Ishikawa (cell line): Measurements from ENCODE around the gene SPATA1.

Source experiments
- CEBPB ChIP-seq: IDR thresholded peaks from 2 replicates; pipeline ENCODE4 v1.6.1; 2012
- CREB1 ChIP-seq: IDR thresholded peaks from 2 replicates; pipeline ENCODE4 v1.6.1; 2012; ENCODE audit warnings: low read depth
- EP300 ChIP-seq: IDR thresholded peaks from 2 replicates; pipeline ENCODE4 v1.6.1; 2012; ENCODE audit warnings: borderline replicate concordance
- MAX ChIP-seq: IDR thresholded peaks from 2 replicates; pipeline ENCODE4 v1.6.1; 2012
- NFIC ChIP-seq: IDR thresholded peaks from 2 replicates; pipeline ENCODE4 v1.6.1; 2012
- RAD21 ChIP-seq: IDR thresholded peaks from 2 replicates; pipeline ENCODE4 v1.6.1; 2012; ENCODE audit warnings: low read depth
- REST ChIP-seq: IDR thresholded peaks from 2 replicates; pipeline ENCODE4 v1.6.1; 2012; ENCODE audit warnings: low read depth, mild to moderate bottlenecking
- TAF1 ChIP-seq: IDR thresholded peaks from 2 replicates; pipeline ENCODE4 v1.6.1; 2012; ENCODE audit warnings: low read depth, mild to moderate bottlenecking
- TEAD4 ChIP-seq: IDR thresholded peaks from 2 replicates; pipeline ENCODE4 v1.6.1; 2012
- YY1 ChIP-seq: IDR thresholded peaks from 2 replicates; pipeline ENCODE4 v1.6.1; 2012; ENCODE audit warnings: low read depth

GRCh38 chr1:84606977-84607376, 100.8 kb downstream of the SPATA1 start:
- TF ChIP-seq EP300 (no peak), NFIC (no peak), RAD21 (no peak), TAF1 (no peak), MAX (no peak), YY1 (no peak), CREB1 (no peak), REST (no peak), CEBPB (no peak), TEAD4 (no peak)
